GM15510 (cell line): Measurements from ENCODE around the gene SLC1A2.

Experiments used
- POLR2A ChIP-seq: IDR thresholded peaks from 3 replicates; pipeline ENCODE4 v1.6.1; 2011; ENCODE audit warnings: borderline replicate concordance; ENCODE audit not compliant: insufficient read length; ENCODE audit errors: extremely low read depth

SLC1A2 gene

GRCh38 chr11:35394941-35395340 is 24.4 kb downstream of the SLC1A2 start:
- no peak for TF ChIP-seq POLR2A

DNA sequence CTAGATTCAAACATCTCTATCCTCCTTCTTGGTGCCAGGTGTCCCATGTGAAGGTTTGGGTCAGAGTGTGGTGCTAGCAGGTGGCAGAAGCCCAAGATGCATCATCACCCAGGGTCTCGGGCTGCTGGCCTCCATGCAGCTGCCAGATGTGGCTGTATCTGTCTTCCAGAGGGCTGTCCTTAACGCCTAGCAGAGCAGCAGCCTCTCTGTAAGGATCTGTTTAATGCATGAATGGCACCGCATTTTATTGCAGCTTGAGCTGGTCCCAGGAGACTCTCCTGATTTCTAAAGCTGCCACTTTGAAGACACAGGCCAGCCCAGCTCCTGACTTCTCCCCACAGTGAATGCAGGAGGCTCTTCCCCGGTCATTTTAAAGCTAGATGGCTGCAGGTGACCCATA is 26.3 kb downstream of the SLC1A2 start:
- TF ChIP-seq POLR2A: no peak

GRCh38 chr11:35391922-35392688 is 27.3 kb downstream of the SLC1A2 start:
- no peak for TF ChIP-seq POLR2A

DNA sequence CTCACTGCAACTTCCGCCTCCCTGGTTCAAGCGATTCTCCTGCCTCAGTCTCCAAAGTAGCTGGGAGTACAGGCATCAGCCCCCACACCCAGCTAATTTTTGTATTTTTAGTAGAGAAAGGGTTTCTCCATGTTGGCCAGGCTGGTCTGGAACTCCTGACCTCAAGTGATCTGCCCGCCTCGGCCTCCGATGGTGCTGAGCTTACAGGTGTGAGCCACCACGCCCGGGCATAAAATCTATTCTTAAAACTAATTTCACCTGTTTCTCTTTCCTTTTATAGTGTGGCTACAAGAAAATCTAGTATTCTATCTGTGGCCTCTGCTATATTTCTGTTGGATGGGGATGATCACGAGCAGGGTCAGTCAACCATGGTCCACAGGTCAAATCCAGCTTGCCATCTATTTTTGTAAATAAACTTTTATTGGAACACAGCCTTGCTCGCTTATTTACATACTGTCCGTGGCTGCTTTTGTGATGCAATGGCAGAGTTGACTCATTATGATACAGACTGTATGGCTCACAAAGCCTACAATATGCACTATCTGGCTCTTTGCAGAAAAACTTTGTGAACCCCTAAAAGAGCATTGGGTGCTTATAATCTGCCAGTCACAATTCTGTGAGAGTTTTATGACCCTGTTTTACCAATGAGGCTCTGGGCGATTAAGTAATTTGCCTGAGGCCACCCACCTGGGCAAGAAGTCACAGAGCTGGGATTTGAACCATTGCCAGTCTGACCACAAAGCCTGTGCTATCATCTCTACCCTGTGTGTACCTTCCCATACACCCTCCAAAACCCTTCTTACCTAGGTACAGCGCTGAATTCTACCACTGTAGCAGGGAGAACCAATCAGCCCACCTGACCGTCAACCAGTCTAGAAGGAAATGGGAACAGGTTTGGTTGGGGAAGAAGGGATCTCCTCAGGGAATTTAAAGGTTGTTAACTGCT is 28.3 kb downstream of the SLC1A2 start:
- no peak for TF ChIP-seq POLR2A

DNA sequence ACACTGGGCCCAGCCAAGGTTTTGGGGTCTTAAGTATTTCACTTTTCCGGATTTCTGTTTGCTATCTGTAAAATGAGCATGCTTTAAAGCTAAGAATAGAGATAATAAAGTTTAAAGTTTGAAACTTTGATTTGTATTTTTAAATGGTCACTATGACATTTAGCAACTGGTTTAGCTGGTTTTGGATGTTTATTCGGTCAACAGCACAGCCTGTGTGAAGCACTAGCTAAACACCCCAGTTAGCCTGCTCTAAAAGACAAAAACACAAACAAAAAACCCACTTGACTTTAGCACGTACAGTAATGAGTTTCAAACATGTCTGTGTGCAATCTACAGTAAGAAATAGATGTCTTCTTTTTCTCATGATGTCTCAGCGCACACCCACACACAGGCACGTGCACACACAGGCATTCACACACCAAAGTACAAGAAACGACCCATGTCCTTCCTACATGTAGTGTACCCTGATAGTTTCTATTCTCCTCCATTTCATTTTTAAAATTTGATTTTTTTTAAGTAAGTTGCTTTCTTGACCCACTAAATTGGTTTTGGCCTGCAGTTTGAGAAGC is 29.4 kb downstream of the SLC1A2 start:
- TF ChIP-seq POLR2A: no peak

DNA sequence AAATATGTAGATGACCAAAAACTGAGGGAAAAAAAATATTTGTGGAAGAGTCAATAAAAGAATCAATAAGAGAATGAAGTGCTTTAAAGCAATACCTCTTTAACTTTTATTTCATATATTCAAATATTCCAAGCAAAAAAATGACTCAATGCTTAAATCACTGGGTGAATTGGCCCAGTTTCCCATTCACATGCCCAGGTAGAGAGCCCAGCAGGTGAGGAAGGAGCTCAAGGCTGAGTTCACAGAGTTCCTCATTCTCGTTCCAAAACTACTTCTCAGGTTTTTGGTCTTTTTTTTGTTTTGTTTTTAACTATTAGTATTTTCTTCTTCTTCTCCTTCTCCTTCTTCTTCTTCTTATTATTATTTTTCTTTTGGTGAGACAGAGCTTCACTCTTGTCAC is 30.2 kb downstream of the SLC1A2 start:
- TF ChIP-seq POLR2A: no peak

GRCh38 chr11:35388061-35388460 is 31.3 kb downstream of the SLC1A2 start:
- no peak for TF ChIP-seq POLR2A

DNA sequence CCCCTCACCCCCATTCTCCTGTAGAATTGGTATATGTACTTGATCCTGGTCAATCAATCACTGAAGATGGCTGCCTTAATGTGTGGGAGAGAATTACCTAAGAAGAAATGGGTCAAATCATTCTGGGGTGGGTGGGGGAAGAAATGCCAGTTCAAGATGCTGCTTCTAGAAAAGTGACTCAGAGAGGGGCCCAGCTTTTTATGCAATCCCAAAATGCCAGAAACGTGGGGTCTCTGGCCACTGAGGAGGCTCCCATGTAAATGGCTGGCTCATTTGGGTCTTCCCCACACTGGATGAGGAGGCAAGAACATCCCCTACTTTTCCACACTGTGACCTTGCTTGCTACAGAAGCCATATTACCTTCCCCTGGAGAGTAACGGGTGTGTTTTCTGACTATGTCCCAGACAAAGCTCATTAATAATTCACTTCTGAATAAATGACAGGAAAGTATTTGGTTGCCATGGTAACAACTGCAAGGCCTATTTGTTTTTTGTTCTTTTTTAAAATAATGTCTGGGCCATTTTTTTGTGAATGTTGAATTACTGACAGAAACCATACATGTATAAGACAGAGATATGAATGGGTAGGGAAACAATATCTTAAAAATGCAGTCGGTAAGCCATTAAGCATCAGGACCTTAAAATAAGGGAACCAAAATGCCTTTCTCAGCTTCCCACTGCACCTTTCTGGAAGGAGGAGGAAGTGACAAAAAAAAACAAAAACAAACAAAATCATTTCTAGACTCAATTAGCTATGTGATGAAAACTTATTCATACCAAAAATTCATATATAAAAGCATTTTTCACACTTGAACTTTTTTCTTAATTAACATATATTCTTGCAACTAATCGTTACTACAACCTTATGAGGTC is 32.0 kb downstream of the SLC1A2 start:
- TF ChIP-seq POLR2A: no peak

DNA sequence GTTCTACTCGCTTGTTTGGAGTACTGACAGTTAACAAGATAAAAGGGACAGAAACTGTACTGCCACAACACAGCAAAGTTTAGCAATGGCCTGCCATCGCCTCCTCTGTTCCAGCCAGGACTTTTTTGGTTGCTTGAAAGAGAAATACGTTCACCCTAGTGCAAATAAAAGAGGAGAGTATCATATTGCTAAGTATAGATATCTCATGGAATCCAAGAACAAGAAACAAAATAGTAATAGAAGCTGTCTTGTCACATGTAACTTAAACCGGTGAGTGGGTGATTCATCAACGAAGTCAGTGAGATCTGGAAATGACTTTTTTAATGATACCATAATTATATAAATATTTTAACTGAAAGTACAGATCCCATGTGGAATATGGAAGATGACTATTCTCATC is 35.4 kb downstream of the SLC1A2 start:
- no peak for TF ChIP-seq POLR2A

GRCh38 chr11:35381709-35382322 is 37.5 kb downstream of the SLC1A2 start:
- TF ChIP-seq POLR2A: no peak

DNA sequence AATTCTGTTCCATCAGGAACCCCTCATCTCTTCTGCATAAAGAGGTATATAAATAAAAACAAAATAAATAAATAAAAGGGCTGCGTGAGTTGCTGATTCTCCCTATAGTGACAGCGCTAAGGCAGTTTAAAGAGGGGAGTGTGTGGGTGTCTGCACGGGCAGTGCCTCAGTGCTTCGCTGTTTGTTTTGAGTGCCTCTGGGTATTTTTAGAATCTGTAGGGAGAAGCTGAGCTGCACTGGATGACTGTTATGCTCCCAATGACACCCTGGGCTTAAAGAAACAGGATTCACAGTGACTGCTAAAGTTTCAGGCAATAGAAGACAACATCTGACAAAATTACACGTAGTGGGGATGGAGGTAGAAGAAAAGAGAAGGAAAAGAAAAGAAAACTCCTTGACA is 38.8 kb downstream of the SLC1A2 start:
- no peak for TF ChIP-seq POLR2A

GRCh38 chr11:35377262-35377661 is 42.1 kb downstream of the SLC1A2 start:
- TF ChIP-seq POLR2A: no peak

- TF ChIP-seq POLR2A: no peak
These were observed 42.7 kb downstream of the SLC1A2 start for GRCh38 chr11:35376613-35377012.

DNA sequence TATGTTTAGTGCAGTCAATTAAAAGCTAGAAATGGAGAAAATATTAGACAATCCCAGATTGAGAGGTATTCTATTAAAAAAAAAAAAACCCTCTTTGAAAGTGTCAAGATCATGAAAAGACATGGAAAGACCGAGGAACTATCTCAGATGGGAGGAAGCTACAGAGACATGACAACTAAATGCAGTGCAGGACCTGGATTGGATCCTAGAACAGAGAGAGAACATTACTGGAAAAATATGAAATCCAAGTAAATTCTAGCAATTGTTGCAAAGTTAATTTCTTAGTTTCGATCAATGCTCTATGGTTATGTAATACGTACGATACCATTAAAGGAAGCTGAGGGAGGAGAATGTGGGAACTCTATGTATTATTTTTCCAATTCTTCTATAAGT is 43.2 kb downstream of the SLC1A2 start:
- no peak for TF ChIP-seq POLR2A
